Heart left ventricle (tissue), 16 donors: Measurements from ENCODE around the gene PTPRN2. TPM values are rescaled to one million over a fixed set of nuclear protein-coding genes. Genes with fewer than 3 reads are reported as not detected.
"Not testable (repeated sequence)": the region's sequence is repeated elsewhere in the genome, so short reads cannot be mapped to it uniquely, and the experiment has no call there.

Experiments used
- ATAC-seq, 4 donors: fragments of 200-7000 bp; cut with Tn5 transposase; one replicate each; pipeline ENCODE4 v1.9.1; 2020 to 2022; ENCODE audit warnings: moderate library complexity in 4 of 4, mild to moderate bottlenecking in 3 of 4, moderate number of reproducible peaks in 1 of 4
- DNase-seq, 5 donors: peaks; one replicate each; pipeline ENCODE4 v3.0.0-alpha.2; 2020
- H3K27ac ChIP-seq, 12 donors: fragments of 200-600 bp; sonication (generic) in 4 of 12; one replicate each; pipeline versions ENCODE4 v1.5.0 to v1.8.0; 2016 to 2022; ENCODE audit warnings: mild to moderate bottlenecking in 2 of 12
- H3K27me3 ChIP-seq, 9 donors: fragments of 200-600 bp; sonication (generic) in 2 of 9; one replicate each; pipeline versions ENCODE4 v1.5.1 to v1.8.0; 2016 to 2022; ENCODE audit warnings: mild to moderate bottlenecking in 3 of 9
- H3K36me3 ChIP-seq, 9 donors: fragments of 200-600 bp; sonication (generic) in 2 of 9; one replicate each; pipeline versions ENCODE4 v1.5.0 to v1.8.0; 2018 to 2022; ENCODE audit warnings: mild to moderate bottlenecking in 2 of 9
- H3K4me1 ChIP-seq, 12 donors: fragments of 200-600 bp; sonication (generic) in 4 of 12; one replicate each; pipeline versions ENCODE4 v1.5.0 to v1.8.0; 2016 to 2022; ENCODE audit warnings: mild to moderate bottlenecking in 3 of 12
- H3K4me3 ChIP-seq, 12 donors: fragments of 200-600 bp; sonication (generic) in 4 of 12; one replicate each; pipeline versions ENCODE4 v1.5.0 to v1.8.0; 2017 to 2022; ENCODE audit warnings: mild to moderate bottlenecking in 9 of 12, moderate library complexity in 4 of 12
- H3K9me3 ChIP-seq, 12 donors: fragments of 200-600 bp; sonication (generic) in 4 of 12; one replicate each; pipeline versions ENCODE4 v1.5.0 to v1.8.0; 2016 to 2022; ENCODE audit warnings: mild to moderate bottlenecking in 1 of 12
- POLR2A ChIP-seq, 2 donors: fragments of 450-650 bp; IDR thresholded peaks; one replicate each; pipeline ENCODE4 v1.6.1; 2017; ENCODE audit warnings: antibody characterized with exemption in 2 of 2, mild to moderate bottlenecking in 2 of 2, moderate library complexity in 2 of 2
- WGBS, 4 donors: extraction: QIAGEN DNeasy Blood & Tissue Kit in 2 of 4; methylation state at CpG; one replicate each; pipeline versions ENCODE4 v1.1.5 to v1.1.7; 2013 to 2018; 5-methylcytosine and 5-hydroxymethylcytosine counted together
- intact Hi-C, 10 donors: fragments of 100-400 bp; cut with DNase I; formaldehyde crosslinking; loops; one replicate each; pipeline versions ENCODE4 v1.11.1 to v1.14.2; 2022
- polyA plus RNA-seq, 2 donors: library from polyadenylated mRNA; stranded (reverse); fragments of 200-250 nt; gene quantifications; one replicate each; pipeline ENCODE4 v1.2.3, GENCODE V29; 2013
- total RNA-seq, 9 donors: library from RNA; depleted of rRNA in 2 of 9; stranded (reverse); fragments of >200 nt in 2 of 9; fragmentation: NEBNext Ultra II Directional in 3 of 9; extraction: Animal tissue kit (Norgen Biotek cat#: 25700) in 3 of 9; gene quantifications; one replicate each; pipeline versions ENCODE4 v1.1.0 to v1.2.4, GENCODE V29; 2016 to 2023
- TF ChIP-seq, protein P1 (sequence below), 12 donors: fragments of 200-600 bp; sonication (generic) in 4 of 12; IDR thresholded peaks; one replicate each; pipeline versions ENCODE4 v1.5.0 to v1.8.0; 2018 to 2022; ENCODE audit warnings: antibody characterized with exemption in 12 of 12, mild to moderate bottlenecking in 5 of 12
- donor health status: ischemic (EF 13 %, LVEDD 7.1; RV severe dilation, severe dysfunction).
- donor health status: healthy with polysubstance abuse.
- donor health status: DM: no; HTN: yes; CAD: no.
- donor health status: DM: no; HTN: no; CAD: no.
- donor health status: ischemic (EF 25% LVEDD 6.9; RV normal size, moderate dysfunction).
- donor health status: ischemic (EF 25% LVEDD 5.7; RV mildly dilated, moderate dysfunction).
- donor health status: healthy.
- donor health status: DM: yes; HTN: yes; CAD: no.
- donor health status: ischemic (EF 35%, LVEDD 5.7; RV mildly dilated, moderate dysfunction).
- donor health status: nonischemic (EF 11% LVEDD 7.7; RV severe dilation, severe dysfunction).
- donor health status: DM: yes; HTN: yes; CAD: no.
- donor health status: PGD.
- donor health status: ischemic (EF 29% LVEDD 5.4; RV normal size, mild dysfunction).
- donor health status: nonischemic (EF 23%, LVEDD 6.1; RV moderate dilation, normal function).

The PTPRN2 gene
- total and polyA plus RNA-seq, 11 donors: 0.61 to 2.3 (median 1.3) TPM

DNA sequence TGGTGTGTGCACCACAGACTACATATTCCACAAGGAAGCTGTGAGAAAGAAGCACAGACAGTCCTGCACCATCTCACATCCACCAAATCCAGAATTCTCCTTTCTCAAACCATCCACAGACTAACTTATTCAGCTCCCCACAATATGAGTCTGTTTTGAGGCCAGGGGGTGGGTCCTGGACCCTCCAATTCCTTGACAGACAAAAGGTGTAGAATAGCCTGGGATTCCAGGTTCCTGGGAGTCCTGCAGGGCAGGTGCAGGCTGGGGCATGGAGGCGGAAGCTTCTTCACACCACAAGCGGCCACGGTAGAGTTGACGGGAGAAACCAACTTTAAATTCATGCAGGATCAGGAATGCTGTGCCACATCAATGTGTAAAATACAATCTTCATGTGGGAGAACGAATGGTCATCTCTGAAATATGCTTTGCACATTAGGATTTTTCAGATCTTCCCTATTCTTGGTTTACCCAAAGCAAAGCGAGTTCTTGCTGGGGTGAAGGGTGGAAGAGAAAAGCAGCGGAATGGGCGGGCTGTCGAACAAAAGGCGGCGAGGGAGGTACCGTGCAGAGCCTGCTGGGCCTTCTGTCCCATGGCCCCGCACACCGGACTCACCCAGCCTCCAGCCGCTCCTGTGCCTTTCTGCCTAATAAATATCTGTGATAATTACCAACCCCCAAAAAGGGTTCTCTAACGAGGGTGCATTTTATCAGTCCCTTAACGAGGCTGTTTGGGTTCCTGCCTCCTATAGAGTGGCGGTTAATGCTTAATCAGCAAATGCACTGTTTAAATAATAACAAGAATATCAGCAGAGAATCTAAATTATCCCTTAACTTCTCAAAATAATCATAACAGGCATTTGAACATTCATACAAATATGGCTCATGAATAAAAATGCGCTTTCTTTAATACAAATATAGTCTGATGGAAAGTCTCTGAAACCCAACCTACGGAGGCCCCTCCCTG, 736.9 kb downstream of the PTPRN2 start:
- ATAC-seq: no peak
- Histone ChIP-seq H3K36me3 (no peaks in the 10 kb centered on the region), H3K4me3 (no peak overlapping the region), H3K27me3 (peaks cover 0 to 11% (median 0%) of the 10 kb centered on the region in 9 donors), H3K4me1 (peaks cover 0 to 21% (median 0%) of the 10 kb centered on the region in 12 donors), H3K9me3 (no peaks in the 10 kb centered on the region), H3K27ac (peak overlapping the region in 1 of 12 donors; percentile 87)
- TF ChIP-seq, protein P1, sequence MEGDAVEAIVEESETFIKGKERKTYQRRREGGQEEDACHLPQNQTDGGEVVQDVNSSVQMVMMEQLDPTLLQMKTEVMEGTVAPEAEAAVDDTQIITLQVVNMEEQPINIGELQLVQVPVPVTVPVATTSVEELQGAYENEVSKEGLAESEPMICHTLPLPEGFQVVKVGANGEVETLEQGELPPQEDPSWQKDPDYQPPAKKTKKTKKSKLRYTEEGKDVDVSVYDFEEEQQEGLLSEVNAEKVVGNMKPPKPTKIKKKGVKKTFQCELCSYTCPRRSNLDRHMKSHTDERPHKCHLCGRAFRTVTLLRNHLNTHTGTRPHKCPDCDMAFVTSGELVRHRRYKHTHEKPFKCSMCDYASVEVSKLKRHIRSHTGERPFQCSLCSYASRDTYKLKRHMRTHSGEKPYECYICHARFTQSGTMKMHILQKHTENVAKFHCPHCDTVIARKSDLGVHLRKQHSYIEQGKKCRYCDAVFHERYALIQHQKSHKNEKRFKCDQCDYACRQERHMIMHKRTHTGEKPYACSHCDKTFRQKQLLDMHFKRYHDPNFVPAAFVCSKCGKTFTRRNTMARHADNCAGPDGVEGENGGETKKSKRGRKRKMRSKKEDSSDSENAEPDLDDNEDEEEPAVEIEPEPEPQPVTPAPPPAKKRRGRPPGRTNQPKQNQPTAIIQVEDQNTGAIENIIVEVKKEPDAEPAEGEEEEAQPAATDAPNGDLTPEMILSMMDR (IDR thresholded peaks at IDR 0.05): no peak
- TF ChIP-seq POLR2A (IDR thresholded peaks at IDR 0.05): no peak
- no peak for DNase-seq
- intact Hi-C loops: no loop called here
- 85 to 92% (median 88%) methylated on average over 20 of the region's 20 CpGs for WGBS, 4 donors

DNA sequence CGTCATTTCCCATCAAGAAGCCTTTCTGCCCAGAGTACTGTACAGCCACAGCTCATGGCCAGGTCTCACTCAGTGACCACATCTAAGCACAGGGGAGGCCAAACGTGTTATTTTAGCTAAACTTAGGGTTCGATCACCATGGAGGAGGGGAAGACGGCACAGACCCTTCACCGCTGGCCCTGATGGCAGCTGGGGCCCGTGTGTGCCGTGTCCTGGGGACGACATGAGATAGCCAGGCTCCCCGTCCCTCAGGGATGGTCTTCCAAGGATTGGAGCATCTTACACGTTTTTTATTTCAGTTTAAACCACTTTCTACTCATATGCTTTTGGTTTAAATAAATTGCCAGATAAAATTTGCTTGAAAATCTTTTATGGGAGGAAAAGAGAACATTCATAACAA, 737.9 kb downstream of the PTPRN2 start:
- H3K27me3 ChIP-seq: peaks cover 0 to 21% (median 0%) of the 10 kb centered on the region in 9 donors
- H3K36me3 ChIP-seq: no peaks in the 10 kb centered on the region
- intact Hi-C loops: no loop called here
- H3K9me3 ChIP-seq: no peaks in the 10 kb centered on the region
- no peak for TF ChIP-seq POLR2A (IDR thresholded peaks at IDR 0.05)
- TF ChIP-seq, protein P1 (IDR thresholded peaks at IDR 0.05): no peak
- H3K27ac ChIP-seq: no peak overlapping the region
- peaks cover 0 to 21% (median 0%) of the 10 kb centered on the region in 12 donors for H3K4me1 ChIP-seq
- no peak overlapping the region for H3K4me3 ChIP-seq
- ATAC-seq (no peak), DNase-seq (no peak)
- 78 to 85% (median 81%) methylated on average over 10 of the region's 10 CpGs for WGBS, 4 donors

DNA sequence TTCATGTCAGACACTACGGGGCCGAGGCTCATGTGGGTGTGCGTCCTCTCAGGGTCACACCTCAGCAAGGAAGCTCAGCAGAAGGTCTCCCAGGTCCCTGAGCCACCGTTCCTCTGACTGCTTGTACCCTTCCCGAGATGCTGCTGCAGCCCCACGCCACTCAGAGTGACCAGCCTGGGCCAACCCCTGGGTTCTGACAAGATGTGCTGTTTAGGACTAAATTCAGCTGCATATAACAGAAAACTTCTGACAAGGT, 738.4 kb downstream of the PTPRN2 start:
- Histone ChIP-seq H3K36me3 (no peaks in the 10 kb centered on the region), H3K27me3 (peaks cover 0 to 26% (median 0%) of the 10 kb centered on the region in 9 donors), H3K4me1 (peaks cover 0 to 21% (median 0%) of the 10 kb centered on the region in 12 donors), H3K9me3 (no peaks in the 10 kb centered on the region), H3K4me3 (no peak overlapping the region), H3K27ac (no peak overlapping the region)
- intact Hi-C loops: no loop called here
- DNase-seq (no peak), ATAC-seq (no peak)
- TF ChIP-seq, protein P1 (IDR thresholded peaks at IDR 0.05): no peak
- TF ChIP-seq POLR2A (IDR thresholded peaks at IDR 0.05): no peak
- 56 to 90% (median 71%) methylated on average over 4 to 6 of the region's 6 CpGs for WGBS, 4 donors

DNA sequence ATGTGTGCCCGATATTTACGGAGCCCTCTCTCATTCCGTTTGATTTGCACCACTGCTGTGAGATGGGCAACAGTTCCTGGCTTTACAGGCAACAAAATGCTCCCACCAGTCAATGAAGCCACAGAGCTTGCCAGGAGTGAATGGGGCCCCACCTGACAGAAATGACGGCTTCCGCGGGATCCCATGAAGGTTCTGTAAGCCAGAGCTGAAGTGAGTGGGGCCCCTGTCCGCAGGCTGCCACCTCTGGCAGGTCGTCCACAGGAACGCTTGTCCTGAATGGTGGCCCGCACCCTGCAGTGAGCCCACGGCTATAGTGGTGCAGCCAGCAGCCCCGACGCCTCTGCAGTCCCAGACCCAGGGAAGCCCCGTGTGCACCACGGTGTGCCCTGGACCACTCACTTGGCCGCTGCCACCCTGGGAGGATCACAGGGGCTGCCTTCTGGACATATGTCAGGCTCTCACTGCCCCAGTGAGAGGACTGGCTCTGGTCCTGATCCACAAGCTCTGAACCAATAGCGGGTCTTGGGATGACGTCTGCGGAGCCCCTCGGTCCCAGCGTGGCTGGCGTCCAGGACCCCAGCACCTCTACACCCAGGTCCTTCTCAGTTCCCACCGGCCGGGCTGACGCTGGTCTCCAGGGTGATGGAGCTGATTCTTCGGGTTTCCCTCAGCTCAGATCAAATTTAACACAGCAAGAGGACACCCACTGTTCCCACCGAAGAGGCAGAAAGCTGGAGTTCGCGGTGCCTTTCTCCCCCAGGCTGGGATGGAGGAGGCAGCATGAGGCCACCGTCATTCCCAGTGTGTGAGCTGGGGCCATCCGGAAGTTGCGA, 738.9 kb downstream of the PTPRN2 start:
- ATAC-seq (no peak), DNase-seq (no peak)

DNA sequence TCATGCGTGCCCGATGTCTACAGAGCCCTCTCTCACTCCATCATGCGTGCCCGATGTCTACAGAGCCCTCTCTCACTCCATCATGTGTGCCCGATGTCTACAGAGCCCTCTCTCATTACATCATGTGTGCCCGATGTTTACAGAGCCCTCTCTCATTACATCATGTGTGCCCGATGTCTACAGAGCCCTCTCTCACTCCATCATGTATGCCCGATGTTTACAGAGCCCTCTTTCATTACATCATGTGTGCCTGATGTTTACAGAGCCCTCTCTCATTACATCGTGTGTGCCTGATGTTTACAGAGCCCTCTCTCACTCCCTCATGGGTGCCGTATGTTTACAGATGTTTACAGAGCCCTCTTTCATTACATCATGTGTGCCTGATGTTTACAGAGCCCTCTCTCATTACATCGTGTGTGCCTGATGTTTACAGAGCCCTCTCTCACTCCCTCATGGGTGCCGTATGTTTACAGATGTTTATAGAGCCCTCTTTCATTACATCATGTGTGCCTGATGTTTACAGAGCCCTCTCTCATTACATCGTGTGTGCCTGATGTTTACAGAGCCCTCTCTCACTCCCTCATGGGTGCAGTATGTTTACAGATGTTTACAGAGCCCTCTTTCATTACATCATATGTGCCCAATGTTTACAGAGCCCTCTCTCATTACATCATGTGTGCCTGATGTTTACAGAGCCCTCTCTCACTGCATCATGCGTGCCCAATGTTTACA, 739.7 kb downstream of the PTPRN2 start:
- ATAC-seq, intact Hi-C loops, DNase-seq, H3K4me3 ChIP-seq, H3K9me3 ChIP-seq, H3K27ac ChIP-seq, H3K36me3 ChIP-seq: not testable (repeated sequence)
- H3K27me3 ChIP-seq: peaks cover 0 to 37% (median 0%) of the 10 kb centered on the region in 9 donors
- WGBS, 4 donors: 83 to 86% (median 85%) methylated on average over 14 of the region's 14 CpGs
- peaks cover 0 to 13% (median 0%) of the 10 kb centered on the region in 12 donors for H3K4me1 ChIP-seq

More for the DNA sequence above, 738.9 kb downstream of the PTPRN2 start:
- WGBS, 4 donors: 84 to 90% (median 88%) methylated on average over 24 to 32 of the region's 32 CpGs
- Histone ChIP-seq H3K4me3 (no peak overlapping the region), H3K4me1 (peaks cover 0 to 16% (median 0%) of the 10 kb centered on the region in 12 donors), H3K27me3 (peaks cover 0 to 31% (median 0%) of the 10 kb centered on the region in 9 donors), H3K27ac (no peak overlapping the region), H3K36me3 (no peaks in the 10 kb centered on the region), H3K9me3 (no peaks in the 10 kb centered on the region)
- intact Hi-C loops: no loop called here
- TF ChIP-seq, protein P1 (IDR thresholded peaks at IDR 0.05): no peak
- TF ChIP-seq POLR2A (IDR thresholded peaks at IDR 0.05): no peak

DNA sequence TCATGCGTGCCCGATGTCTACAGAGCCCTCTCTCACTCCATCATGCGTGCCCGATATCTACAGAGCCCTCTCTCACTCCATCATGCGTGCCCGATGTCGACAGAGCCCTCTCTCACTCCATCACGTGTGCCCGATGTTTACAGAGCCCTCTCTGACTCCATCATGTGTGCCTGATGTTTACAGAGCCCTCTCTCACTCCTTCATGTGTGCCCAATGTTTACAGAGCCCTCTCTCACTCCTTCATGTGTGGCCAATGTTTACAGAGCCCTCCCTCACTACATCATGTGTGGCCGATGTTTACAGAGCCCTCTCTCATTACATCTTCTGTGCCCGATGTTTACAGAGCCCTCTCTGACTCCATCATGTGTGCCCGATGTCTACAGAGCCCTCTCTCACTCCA, 740.9 kb downstream of the PTPRN2 start:
- ATAC-seq, DNase-seq, H3K4me3 ChIP-seq, H3K36me3 ChIP-seq, H3K4me1 ChIP-seq, H3K9me3 ChIP-seq, H3K27ac ChIP-seq, intact Hi-C loops: not testable (repeated sequence)
- WGBS, 4 donors: 80 to 92% (median 85%) methylated on average over 12 of the region's 12 CpGs
- H3K27me3 ChIP-seq: peaks cover 0 to 47% (median 0%) of the 10 kb centered on the region in 9 donors
